GM19372 (cell line): ENCODE results near the gene NDUFS3.
"Not testable (repeated sequence)": the region's sequence is repeated elsewhere in the genome, so short reads cannot be mapped to it uniquely, and the experiment has no call there.

Experiments
- ATAC-seq: cut with Tn5 transposase; IDR thresholded peaks from one replicate; pipeline ENCODE4 v1.9.1; 2021; ENCODE audit warnings: mild to moderate bottlenecking, low read depth, moderate library complexity; ENCODE audit not compliant: unreplicated experiment

Gene NDUFS3

GRCh38 chr11:47558695-47559094 lies 20.2 kb upstream of the NDUFS3 start:
- ATAC-seq, result no peak

- ATAC-seq, result no peak
These were observed 18.4 kb upstream of the NDUFS3 start for GRCh38 chr11:47560426-47560825.

GRCh38 chr11:47562393-47562792 lies 16.5 kb upstream of the NDUFS3 start:
- not testable (repeated sequence) for ATAC-seq

GRCh38 chr11:47564366-47564765 lies 14.5 kb upstream of the NDUFS3 start:
- not testable (repeated sequence) for ATAC-seq

GRCh38 chr11:47564933-47565339 lies 13.9 kb upstream of the NDUFS3 start:
- peak; percentile 24 for ATAC-seq

- ATAC-seq, result peak; percentile 79
These were observed 13.3 kb upstream of the NDUFS3 start, which contains the start of gene PTPMT1 for GRCh38 chr11:47565340-47566148. TSS of gene PTPMT1 (plus strand) at chr11:47565599. CDS start at chr11:47565623, 24 bp downstream.

- ATAC-seq, result no peak
These were observed 12.7 kb upstream of the NDUFS3 start for GRCh38 chr11:47566149-47566698.

GRCh38 chr11:47569646-47570045 lies 9.2 kb upstream of the NDUFS3 start:
- no peak for ATAC-seq

GRCh38 chr11:47570651-47571356 lies 8.1 kb upstream of the NDUFS3 start:
- no peak for ATAC-seq

GRCh38 chr11:47571357-47571729 lies 7.5 kb upstream of the NDUFS3 start:
- no peak for ATAC-seq

GRCh38 chr11:47571895-47572294 lies 7.0 kb upstream of the NDUFS3 start:
- ATAC-seq, result no peak

- no peak for ATAC-seq
These were observed 6.1 kb upstream of the NDUFS3 start for GRCh38 chr11:47572715-47573255.

- ATAC-seq, result no peak
These were observed 5.6 kb upstream of the NDUFS3 start for GRCh38 chr11:47573321-47573720.

- ATAC-seq, result no peak
These were observed 1.3 kb upstream of the NDUFS3 start for GRCh38 chr11:47577460-47578041.

GRCh38 chr11:47583844-47584243 lies 5.0 kb downstream of the NDUFS3 start:
- ATAC-seq, result no peak

GRCh38 chr11:47586098-47586855 lies 7.4 kb downstream of the NDUFS3 start, which contains the start of gene FAM180B:
TSS of gene FAM180B (plus strand) at chr11:47586678. CDS start at chr11:47586769, 91 bp downstream.
- ATAC-seq, result no peak

- ATAC-seq, result no peak
These were observed 8.3 kb downstream of the NDUFS3 start for GRCh38 chr11:47587039-47587716.

GRCh38 chr11:47587723-47588326 lies 9.0 kb downstream of the NDUFS3 start:
- no peak for ATAC-seq

GRCh38 chr11:47589118-47589517 lies 10.2 kb downstream of the NDUFS3 start:
- no peak for ATAC-seq
